Immature natural killer cell (primary cell): ENCODE data around the gene HLA-DQA1. TPM values are rescaled to one million over a fixed set of nuclear protein-coding genes. Genes with fewer than 3 reads are reported as not detected.
A peak's percentile ranks its signal among the peaks of the same experiment; 100 is the strongest.
"Not testable (repeated sequence)": the region's sequence is repeated elsewhere in the genome, so short reads cannot be mapped to it uniquely, and the experiment has no call there.

Source experiments
- DNase-seq, 3 donors: peaks; one replicate each; pipeline ENCODE4 v3.0.0; 2022; ENCODE audit warnings: mixed read lengths in 1 of 3
- H3K27ac Mint-ChIP-seq, 6 donors: one replicate each; pipeline ENCODE4 v1.8.0; 2020; ENCODE audit warnings: mixed read lengths in 6 of 6, mild to moderate bottlenecking in 5 of 6, inconsistent platforms in 4 of 6, moderate library complexity in 3 of 6
- H3K27me3 Mint-ChIP-seq, 3 donors: one replicate each; pipeline ENCODE4 v1.8.0; 2020 to 2021; ENCODE audit warnings: low read depth in 3 of 3, mild to moderate bottlenecking in 3 of 3, mixed read lengths in 3 of 3, moderate library complexity in 3 of 3, inconsistent platforms in 1 of 3
- H3K36me3 Mint-ChIP-seq, 3 donors: one replicate each; pipeline ENCODE4 v1.8.0; 2020; ENCODE audit warnings: mixed read lengths in 3 of 3, inconsistent platforms in 2 of 3, mild to moderate bottlenecking in 2 of 3
- H3K4me1 Mint-ChIP-seq, 2 donors: one replicate each; pipeline ENCODE4 v1.8.0; 2020; ENCODE audit warnings: inconsistent platforms in 2 of 2, mild to moderate bottlenecking in 2 of 2, mixed read lengths in 2 of 2, moderate library complexity in 1 of 2
- H3K4me3 Mint-ChIP-seq, 5 donors: one replicate each; pipeline ENCODE4 v1.8.0; 2020; ENCODE audit warnings: mild to moderate bottlenecking in 5 of 5, mixed read lengths in 5 of 5, inconsistent platforms in 3 of 5, moderate library complexity in 3 of 5
- H3K9me3 Mint-ChIP-seq, 6 donors: one replicate each; pipeline ENCODE4 v1.8.0; 2020; ENCODE audit warnings: mild to moderate bottlenecking in 6 of 6, mixed read lengths in 6 of 6, inconsistent platforms in 4 of 6, moderate library complexity in 3 of 6
- polyA plus RNA-seq, 3 donors: library from polyadenylated mRNA; unstranded; fragments of 300-500 nt; fragmentation: Illumina TruSeq; gene quantifications; one replicate each; pipeline ENCODE4 v1.2.3, GENCODE V29; 2021

HLA-DQA1 gene
- polyA plus RNA-seq, 3 donors from 2014 or later: 1.8 to 53.1 (median 10.3) TPM

DNA sequence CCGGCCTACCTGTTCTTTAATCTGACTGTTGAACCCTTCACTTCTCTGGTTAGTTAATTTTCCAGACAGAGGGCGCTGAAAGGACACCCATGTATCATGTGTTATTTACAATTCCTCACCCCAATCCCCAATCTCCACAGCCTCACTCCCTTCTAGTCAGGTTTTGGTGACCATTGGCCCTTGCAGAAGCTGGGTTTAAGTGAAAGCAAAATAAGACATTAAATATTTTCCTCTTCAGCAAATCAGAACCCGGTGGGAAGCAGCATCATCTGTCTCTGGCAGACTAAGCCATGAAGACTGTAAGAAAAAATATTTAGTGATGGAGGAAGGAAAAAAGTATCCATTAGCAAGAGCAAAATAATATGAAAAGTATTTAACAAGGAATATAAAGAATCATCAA is 9.4 kb upstream of the HLA-DQA1 start:
- H3K4me1 Mint-ChIP-seq: peaks cover 24 to 33% of the 10 kb centered on the region in 2 donors
- no peak overlapping the region for H3K4me3 Mint-ChIP-seq
- no peaks in the 10 kb centered on the region for H3K9me3 Mint-ChIP-seq
- peak in 2 of 3 donors; percentile 40 to 46 for DNase-seq
- H3K27me3 Mint-ChIP-seq: peaks cover 3 to 9% (median 4%) of the 10 kb centered on the region in 3 donors
- H3K36me3 Mint-ChIP-seq: no peaks in the 10 kb centered on the region
- H3K27ac Mint-ChIP-seq: peak overlapping the region in 4 of 6 donors; percentile 45 to 93 (median 78)

DNA sequence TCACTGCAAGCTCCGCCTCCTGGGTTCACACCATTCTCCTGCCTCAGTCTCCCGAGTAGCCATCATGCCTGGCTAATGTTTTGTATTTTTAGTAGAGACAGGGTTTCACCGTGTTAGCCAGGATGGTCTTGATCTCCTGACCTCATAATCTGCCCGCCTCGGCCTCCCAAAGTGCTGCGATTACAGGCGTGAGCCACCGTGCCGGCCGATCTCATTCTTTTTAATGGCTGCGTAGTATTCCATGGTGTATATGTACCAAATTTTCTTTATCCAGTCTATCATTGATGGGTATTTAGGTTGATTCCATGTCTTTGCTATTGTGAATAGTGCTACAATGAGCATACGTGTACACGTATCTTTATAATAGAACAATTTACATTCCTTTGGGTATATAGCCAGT is 7.4 kb upstream of the HLA-DQA1 start:
- H3K27ac Mint-ChIP-seq: peak overlapping the region in 1 of 6 donors; percentile 13
- not testable (repeated sequence) for H3K4me3 Mint-ChIP-seq, DNase-seq, H3K9me3 Mint-ChIP-seq, H3K36me3 Mint-ChIP-seq, H3K27me3 Mint-ChIP-seq
- H3K4me1 Mint-ChIP-seq: peaks cover 14 to 15% of the 10 kb centered on the region in 2 donors

DNA sequence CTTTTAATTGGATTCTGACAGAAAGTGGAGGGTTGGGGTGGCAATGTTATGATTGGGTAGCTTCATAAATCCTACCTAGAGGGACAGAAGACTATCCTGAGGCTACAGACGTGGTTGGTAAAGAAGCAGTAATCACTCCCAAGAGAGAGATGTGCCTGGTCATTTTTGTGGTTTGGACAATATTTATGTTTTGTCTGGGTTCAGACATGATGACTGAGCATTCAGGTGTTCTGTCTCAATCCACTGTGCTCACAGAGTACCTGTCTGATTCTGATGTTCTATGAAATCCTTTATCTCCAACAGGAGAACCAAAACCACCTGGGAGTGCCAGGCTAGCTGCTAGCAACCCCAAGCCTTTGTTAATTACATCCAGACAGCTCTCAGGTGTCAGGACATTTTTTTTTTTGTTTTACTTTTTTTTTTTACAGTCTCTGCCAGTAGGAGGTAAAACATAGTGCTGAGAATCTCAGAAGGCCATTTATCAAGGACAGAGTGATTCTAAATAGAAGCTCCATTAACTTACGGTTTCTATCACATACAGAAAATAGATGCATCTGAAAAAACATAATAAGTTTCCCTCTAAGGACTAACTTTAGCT is 1.6 kb upstream of the HLA-DQA1 start:
- H3K4me1 Mint-ChIP-seq: peaks cover under 1 to 7% of the 10 kb centered on the region in 2 donors
- no peak for DNase-seq
- H3K36me3 Mint-ChIP-seq: peaks cover 0 to 4% (median 0%) of the 10 kb centered on the region in 3 donors
- peak overlapping the region in 1 of 6 donors; percentile 46 for H3K27ac Mint-ChIP-seq
- no peaks in the 10 kb centered on the region for H3K9me3 Mint-ChIP-seq
- no peak overlapping the region for H3K4me3 Mint-ChIP-seq
- H3K27me3 Mint-ChIP-seq: peaks cover 1 to 17% (median 15%) of the 10 kb centered on the region in 3 donors

DNA sequence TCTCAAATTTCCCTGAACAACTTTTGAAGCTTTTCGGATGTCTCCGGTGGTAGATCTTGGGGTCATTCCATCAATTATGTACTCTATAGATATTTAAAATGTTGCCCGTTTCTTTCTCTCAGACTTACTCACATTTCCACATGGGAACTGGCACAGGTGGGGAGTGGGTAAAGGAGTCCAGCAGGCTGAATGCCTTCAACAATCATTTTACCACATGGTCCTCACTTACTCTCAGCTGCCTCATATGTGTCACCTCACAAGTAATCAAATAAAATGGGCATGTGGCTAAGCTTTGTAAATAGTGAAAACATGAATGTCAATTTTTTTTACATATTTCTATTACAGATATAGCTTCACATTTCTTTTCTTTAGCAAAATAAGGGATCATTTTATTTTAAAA is 677 bp downstream of the HLA-DQA1 start:
- Mint-ChIP-seq H3K27ac (peak overlapping the region in 1 of 6 donors; percentile 35), H3K27me3 (peaks cover 9 to 17% (median 15%) of the 10 kb centered on the region in 3 donors), H3K4me1 (peaks cover 23 to 30% of the 10 kb centered on the region in 2 donors), H3K9me3 (no peaks in the 10 kb centered on the region), H3K36me3 (peaks cover 0 to 4% (median 0%) of the 10 kb centered on the region in 3 donors), H3K4me3 (no peak overlapping the region)
- DNase-seq: no peak

DNA sequence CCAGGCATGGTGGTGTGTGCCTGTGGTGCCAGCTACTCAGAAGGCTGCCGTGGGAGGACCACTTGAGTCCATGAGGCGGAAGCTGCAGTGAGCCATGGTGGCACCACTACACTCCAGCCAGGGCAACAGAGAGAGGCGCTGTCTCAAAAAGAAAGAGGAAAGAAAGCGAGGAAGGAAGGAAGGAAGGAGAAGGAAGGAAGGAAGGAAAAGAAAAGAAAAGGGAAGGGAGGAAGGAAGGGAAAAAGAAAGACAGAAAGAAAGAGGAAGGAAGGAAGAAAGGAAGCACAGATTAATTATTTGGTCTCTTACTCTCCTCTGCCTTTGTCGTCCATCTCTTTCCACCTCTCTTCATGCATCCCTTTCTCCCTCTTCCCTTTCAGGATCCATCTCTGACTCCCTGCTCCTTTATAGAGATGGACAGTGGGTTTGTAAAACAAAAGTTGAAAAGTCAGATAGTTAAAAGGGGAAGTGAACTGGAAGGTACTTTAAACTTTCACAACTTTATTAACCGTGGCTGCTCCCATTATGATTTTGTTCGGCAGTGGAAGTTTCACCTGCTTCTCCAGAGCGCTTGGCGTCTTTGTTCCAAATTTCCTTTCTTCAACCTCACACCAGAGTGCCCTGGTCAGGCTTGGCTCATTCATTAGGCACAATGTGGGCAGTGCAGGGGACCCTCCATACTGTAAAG is 1.5 kb downstream of the HLA-DQA1 start:
- DNase-seq: no peak
- peak overlapping the region in 1 of 6 donors; percentile 63 for H3K27ac Mint-ChIP-seq
- H3K27me3 Mint-ChIP-seq: peaks cover 9 to 17% (median 14%) of the 10 kb centered on the region in 3 donors
- H3K4me3 Mint-ChIP-seq: no peak overlapping the region
- peaks cover 0 to 4% (median 0%) of the 10 kb centered on the region in 3 donors for H3K36me3 Mint-ChIP-seq
- H3K9me3 Mint-ChIP-seq: no peaks in the 10 kb centered on the region
- peaks cover 26 to 33% of the 10 kb centered on the region in 2 donors for H3K4me1 Mint-ChIP-seq

DNA sequence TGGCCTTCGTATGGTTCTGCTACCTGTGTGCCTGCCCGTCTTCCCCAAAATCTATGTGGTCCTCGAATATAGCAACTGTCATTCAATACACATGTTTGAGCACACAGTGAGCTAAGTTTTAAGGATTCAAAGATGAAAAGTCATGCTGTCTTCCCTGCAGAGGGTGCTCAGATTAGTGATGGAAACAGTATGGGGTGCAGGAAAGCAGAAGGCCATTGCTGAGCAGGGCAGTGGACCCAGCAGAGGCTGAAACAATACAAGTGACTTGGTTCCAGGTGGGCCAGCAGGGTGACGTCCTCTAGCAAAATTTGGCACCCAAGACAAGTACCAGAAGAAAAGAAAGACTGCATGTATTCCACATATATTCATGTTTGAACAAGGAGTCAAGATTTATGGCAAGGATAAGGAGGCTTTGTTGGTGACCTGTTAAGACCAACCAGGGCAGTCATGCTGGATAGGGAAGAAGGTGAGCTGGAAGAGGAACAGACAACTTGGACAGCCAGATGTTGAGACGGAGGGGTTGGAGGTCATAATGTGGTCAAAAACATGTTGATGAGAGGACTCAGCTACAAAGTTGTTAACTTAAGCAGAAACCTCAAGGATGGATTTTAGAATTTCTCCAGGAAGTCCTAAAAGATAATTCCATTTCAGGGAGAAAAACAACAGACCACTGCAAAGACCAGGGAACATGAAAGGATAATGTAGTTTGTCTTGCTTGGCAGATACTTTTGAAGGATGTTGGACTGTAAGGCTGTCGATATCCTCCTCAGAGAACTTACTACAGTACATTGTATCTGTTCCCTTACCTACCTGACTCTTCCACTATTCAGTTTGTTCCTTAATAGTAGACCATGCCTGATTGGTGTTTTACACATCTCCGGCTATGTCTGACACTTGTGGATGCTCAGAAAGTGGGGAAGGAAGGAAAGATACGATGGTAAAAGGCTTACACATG is 2.5 kb downstream of the HLA-DQA1 start:
- H3K4me3 Mint-ChIP-seq: peak overlapping the region in 1 of 5 donors; percentile 9
- H3K36me3 Mint-ChIP-seq: peaks cover 0 to 4% (median 0%) of the 10 kb centered on the region in 3 donors
- peaks cover 26 to 33% of the 10 kb centered on the region in 2 donors for H3K4me1 Mint-ChIP-seq
- no peak for DNase-seq
- H3K27ac Mint-ChIP-seq: peak overlapping the region in 2 of 6 donors; percentile 34 to 60
- no peaks in the 10 kb centered on the region for H3K9me3 Mint-ChIP-seq
- peaks cover 9 to 15% (median 13%) of the 10 kb centered on the region in 3 donors for H3K27me3 Mint-ChIP-seq

DNA sequence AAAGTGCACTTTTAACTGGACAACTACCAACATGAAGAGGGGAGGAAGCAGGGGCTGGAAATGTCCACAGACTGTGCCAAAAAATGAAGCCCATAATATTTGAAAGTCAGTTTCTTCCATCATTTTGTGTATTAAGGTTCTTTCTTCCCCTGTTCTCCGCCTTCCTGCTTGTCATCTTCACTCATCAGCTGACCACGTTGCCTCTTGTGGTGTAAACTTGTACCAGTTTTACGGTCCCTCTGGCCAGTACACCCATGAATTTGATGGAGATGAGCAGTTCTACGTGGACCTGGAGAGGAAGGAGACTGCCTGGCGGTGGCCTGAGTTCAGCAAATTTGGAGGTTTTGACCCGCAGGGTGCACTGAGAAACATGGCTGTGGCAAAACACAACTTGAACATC is 3.9 kb downstream of the HLA-DQA1 start:
- Mint-ChIP-seq H3K4me3 (no peak overlapping the region), H3K9me3 (no peaks in the 10 kb centered on the region), H3K27me3 (peaks cover 8 to 15% (median 11%) of the 10 kb centered on the region in 3 donors), H3K4me1 (peaks cover 26 to 33% of the 10 kb centered on the region in 2 donors), H3K27ac (no peak overlapping the region), H3K36me3 (peaks cover 0 to 4% (median 0%) of the 10 kb centered on the region in 3 donors)
- DNase-seq: no peak

DNA sequence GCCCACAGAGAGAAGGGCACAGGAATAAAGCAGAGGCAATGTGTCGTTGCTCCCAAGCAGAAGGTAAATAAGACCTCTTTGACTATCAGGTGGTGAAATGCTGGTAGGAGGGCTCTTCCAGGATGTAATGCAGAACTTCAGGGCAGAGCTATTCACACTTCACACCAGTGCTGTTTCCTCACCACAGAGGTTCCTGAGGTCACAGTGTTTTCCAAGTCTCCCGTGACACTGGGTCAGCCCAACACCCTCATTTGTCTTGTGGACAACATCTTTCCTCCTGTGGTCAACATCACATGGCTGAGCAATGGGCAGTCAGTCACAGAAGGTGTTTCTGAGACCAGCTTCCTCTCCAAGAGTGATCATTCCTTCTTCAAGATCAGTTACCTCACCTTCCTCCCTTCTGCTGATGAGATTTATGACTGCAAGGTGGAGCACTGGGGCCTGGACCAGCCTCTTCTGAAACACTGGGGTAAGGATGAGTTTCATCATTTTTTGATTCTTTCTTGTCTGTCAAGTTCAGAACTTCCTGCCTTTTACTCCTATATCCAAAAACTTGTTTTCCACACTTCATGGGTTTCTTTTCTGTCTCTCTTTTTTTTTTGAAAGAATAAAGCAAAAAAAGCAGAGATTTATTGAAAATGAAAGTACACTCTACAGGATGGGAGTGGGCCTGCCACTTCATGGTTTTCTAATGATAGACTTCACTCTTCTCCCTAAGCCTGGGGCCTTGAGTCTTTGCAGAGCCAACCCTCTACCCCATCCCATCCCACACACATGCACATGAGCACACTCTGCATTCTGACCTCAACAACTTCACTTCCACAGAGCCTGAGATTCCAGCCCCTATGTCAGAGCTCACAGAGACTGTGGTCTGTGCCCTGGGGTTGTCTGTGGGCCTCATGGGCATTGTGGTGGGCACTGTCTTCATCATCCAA is 4.8 kb downstream of the HLA-DQA1 start:
- DNase-seq: peak in 1 of 3 donors; percentile 47

DNA sequence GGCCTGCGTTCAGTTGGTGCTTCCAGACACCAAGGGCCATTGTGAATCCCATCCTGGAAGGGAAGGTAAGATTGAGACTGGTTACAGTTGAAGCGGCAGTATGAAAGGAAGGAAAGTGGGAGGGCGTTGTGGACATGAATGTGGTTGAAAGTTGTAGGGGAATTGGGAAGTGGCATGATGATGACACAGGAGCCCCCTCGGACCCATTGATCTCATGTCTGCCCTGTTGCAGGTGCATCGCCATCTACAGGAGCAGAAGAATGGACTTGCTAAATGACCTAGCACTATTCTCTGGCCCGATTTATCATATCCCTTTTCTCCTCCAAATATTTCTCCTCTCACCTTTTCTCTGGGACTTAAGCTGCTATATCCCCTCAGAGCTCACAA is 5.5 kb downstream of the HLA-DQA1 start:
- Mint-ChIP-seq H3K27ac (peak overlapping the region in 3 of 6 donors; percentile 4 to 77 (median 50)), H3K36me3 (peaks cover 0 to 7% (median 0%) of the 10 kb centered on the region in 3 donors), H3K27me3 (peaks cover 0 to 13% (median 6%) of the 10 kb centered on the region in 3 donors), H3K4me3 (peak overlapping the region in 3 of 5 donors; percentile 52 to 71 (median 61)), H3K9me3 (no peaks in the 10 kb centered on the region), H3K4me1 (peaks cover 26 to 33% of the 10 kb centered on the region in 2 donors)
- DNase-seq: no peak

More for the DNA sequence above, 4.8 kb downstream of the HLA-DQA1 start:
- Mint-ChIP-seq H3K4me1 (peaks cover 26 to 33% of the 10 kb centered on the region in 2 donors), H3K27me3 (peaks cover 4 to 13% (median 11%) of the 10 kb centered on the region in 3 donors), H3K4me3 (peak overlapping the region in 3 of 5 donors; percentile 52 to 71 (median 61)), H3K27ac (peak overlapping the region in 4 of 6 donors; percentile 12 to 82 (median 54))
- H3K36me3 Mint-ChIP-seq, H3K9me3 Mint-ChIP-seq: not testable (repeated sequence)

DNA sequence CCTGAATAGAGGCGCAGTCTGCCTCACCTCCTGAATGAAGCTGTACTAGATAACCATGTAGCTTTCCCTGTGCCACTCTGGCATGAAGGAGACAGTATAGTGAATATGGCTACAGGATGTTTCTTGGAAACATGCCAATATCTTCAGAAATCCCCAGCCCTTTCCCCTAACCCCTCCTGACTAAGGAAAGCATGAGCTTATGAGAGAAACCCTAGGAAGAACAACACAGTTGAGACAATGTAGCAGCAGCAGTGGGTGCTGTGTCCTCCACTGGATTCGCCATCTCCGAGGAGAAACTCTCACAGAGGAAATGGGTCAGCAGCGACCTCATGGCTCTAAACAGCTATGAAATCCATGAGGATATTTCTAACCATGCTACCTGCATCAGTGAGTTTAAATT is 6.7 kb downstream of the HLA-DQA1 start:
- Mint-ChIP-seq H3K4me1 (peaks cover 26 to 33% of the 10 kb centered on the region in 2 donors), H3K9me3 (no peaks in the 10 kb centered on the region), H3K27me3 (peaks cover 0 to 12% (median 6%) of the 10 kb centered on the region in 3 donors), H3K27ac (no peak overlapping the region), H3K36me3 (peaks cover 0 to 3% (median 0%) of the 10 kb centered on the region in 3 donors), H3K4me3 (no peak overlapping the region)
- DNase-seq: no peak

DNA sequence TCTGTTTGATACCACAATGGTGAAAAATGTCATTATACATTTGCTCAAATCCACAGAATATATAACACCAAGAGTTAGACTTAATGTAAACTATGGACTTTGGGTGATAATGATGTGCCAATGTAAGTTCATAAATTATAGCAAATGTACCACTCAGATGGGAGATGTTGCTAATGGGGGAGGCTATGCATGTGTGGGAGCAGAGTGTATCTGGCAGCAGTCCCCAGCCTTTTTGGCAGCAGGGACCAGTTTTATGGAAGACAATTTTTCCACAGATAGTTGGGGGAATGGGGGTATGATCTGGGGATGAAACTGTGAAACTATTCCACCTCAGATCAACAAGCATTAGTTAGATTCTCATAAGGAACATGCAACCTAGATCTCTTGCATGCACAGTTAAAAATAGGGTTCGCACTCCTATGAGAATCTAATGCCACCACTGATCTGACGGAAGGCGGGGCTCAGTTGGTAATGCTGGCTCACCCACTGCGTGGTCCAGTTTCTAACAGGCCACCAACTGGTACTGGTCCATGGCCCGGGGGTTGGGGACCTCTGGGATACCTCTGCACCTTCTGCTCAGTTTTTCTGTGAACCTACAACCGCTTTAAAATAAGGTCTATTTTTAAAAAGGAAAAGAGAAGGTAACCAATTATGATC is 8.0 kb downstream of the HLA-DQA1 start:
- H3K4me3 Mint-ChIP-seq: no peak overlapping the region
- H3K27me3 Mint-ChIP-seq: peaks cover 0 to 12% (median 6%) of the 10 kb centered on the region in 3 donors
- no peak for DNase-seq
- no peaks in the 10 kb centered on the region for H3K9me3 Mint-ChIP-seq
- no peak overlapping the region for H3K27ac Mint-ChIP-seq
- H3K4me1 Mint-ChIP-seq: peaks cover 26 to 28% of the 10 kb centered on the region in 2 donors
- H3K36me3 Mint-ChIP-seq: peaks cover 0 to 3% (median 0%) of the 10 kb centered on the region in 3 donors

DNA sequence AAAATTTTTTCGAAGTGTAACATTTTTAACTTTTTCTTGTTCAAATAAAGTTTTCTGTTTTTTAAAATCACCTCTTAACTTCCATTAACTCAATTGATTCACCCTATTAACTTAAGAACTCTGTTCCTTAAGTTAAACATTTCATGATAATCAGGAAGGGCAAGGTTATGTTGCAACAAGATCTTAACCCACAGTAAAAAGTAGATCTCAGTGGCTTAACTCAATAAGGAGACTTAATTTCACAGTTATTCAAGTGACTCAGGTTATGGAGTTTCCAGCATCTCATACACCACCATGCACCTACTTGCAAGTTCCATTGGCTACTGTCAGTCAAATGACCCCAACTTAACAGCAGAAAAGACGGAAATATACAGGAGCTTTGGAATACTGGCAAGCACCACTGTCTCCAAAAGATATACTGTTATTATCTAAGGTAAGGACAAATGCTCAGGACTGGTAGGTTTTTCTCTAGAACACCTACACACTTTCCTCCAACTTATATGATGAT is 18.1 kb downstream of the HLA-DQA1 start:
- Mint-ChIP-seq H3K4me1 (peaks cover 0 to 9% of the 10 kb centered on the region in 2 donors), H3K36me3 (peaks cover 0 to 19% (median 0%) of the 10 kb centered on the region in 3 donors), H3K27me3 (peaks cover 0 to 6% (median 0%) of the 10 kb centered on the region in 3 donors), H3K27ac (no peak overlapping the region), H3K4me3 (no peak overlapping the region), H3K9me3 (peaks cover 0 to 8% (median 5%) of the 10 kb centered on the region in 6 donors)
- no peak for DNase-seq
